BE2C (cell line): ENCODE measurements around the gene PLCB1.

Experiments used
- DNase-seq: peaks from one replicate; pipeline ENCODE4 v3.0.0-alpha.2; 2020
- H3K27me3 ChIP-seq: fragments of 250-450 bp; sonication (Bioruptor Pico); 2 replicates; pipeline ENCODE4 v1.5.1; 2020; ENCODE audit warnings: mild to moderate bottlenecking
- H3K36me3 ChIP-seq: fragments of 250-450 bp; sonication (Bioruptor Pico); 2 replicates; pipeline ENCODE4 v1.5.1; 2020; ENCODE audit warnings: mild to moderate bottlenecking
- H3K4me1 ChIP-seq: fragments of 250-450 bp; sonication (Bioruptor Pico); 2 replicates; pipeline ENCODE4 v1.5.1; 2020
- H3K4me3 ChIP-seq: 2 replicates; pipeline ENCODE4 v1.5.1; 2011; ENCODE audit warnings: low read depth, low read length
- H3K9me3 ChIP-seq: fragments of 250-450 bp; sonication (Bioruptor Pico); 2 replicates; pipeline ENCODE4 v1.5.1; 2020
- CTCF ChIP-seq: IDR thresholded peaks from 2 replicates; pipeline ENCODE4 v1.5.1; 2012; ENCODE audit warnings: mild to moderate bottlenecking, low read depth, low read length

The PLCB1 gene

GRCh38 chr20:8624046-8624445, 492.0 kb downstream of the PLCB1 start:
- Histone ChIP-seq H3K36me3 (no peaks in the 10 kb centered on the region), H3K27me3 (no peaks in the 10 kb centered on the region), H3K9me3 (no peaks in the 10 kb centered on the region), H3K4me3 (peak overlapping the region; percentile 3; the same call in 1 of the 2 replicates), H3K4me1 (peaks cover 50% of the 10 kb centered on the region)
- no peak for DNase-seq
- no peak for TF ChIP-seq CTCF

DNA sequence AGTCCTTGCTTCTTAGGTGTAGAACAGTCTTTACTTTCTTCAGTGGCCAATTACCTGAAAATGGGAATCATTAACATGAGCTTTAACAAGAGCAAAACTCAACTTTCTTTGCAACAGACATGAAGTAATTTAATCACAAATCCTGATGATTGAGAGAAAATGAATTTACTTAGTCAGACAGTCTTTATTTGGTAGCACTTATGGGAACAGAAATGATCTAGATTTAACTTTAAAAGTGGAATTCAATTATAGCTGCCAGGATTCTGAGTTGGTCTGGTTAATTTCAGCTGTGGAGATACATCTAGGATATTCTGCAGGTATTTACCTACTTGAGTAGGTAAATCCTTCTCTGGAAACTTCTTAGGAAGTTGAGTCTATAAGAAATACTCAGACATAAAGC, 492.6 kb downstream of the PLCB1 start:
- TF ChIP-seq CTCF, result no peak

DNA sequence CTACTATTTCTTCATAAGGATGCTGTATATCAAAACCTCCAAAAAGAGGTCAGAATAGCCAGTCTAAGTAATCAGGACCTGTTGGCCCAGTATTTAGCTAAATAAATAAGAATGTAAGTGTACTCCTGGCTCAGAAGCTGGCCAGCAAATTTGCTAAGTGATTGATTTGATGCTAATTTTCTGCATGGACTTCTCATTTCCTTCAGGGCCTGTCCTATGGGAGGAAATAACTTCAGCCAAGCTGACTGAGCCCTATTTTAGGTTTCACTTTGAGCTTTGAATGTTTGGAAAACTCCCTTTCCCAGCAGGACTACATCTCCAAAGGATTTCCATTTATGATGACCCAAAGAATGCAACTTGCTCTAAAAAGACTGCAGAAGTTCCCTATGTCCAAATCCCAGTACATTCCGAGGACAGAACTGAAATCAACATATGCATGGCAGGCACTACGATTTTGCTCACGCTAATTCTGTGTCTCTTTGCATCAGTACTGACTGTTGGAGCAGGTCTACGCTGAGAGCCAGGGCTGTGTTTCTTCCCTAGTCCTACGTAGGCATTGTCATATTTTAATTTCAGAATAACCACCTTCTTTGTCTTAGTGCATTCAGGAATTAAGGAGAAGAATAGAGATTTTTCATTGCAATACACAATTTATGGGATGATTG, 495.4 kb downstream of the PLCB1 start:
- Histone ChIP-seq H3K36me3 (no peaks in the 10 kb centered on the region), H3K9me3 (no peaks in the 10 kb centered on the region), H3K4me3 (peak overlapping the region; percentile 50), H3K27me3 (no peaks in the 10 kb centered on the region), H3K4me1 (peaks cover 48% of the 10 kb centered on the region)
- DNase-seq, result no peak
- no peak for TF ChIP-seq CTCF

More for the DNA sequence above, 492.6 kb downstream of the PLCB1 start:
- DNase-seq, result no peak
- Histone ChIP-seq H3K36me3 (no peaks in the 10 kb centered on the region), H3K27me3 (no peaks in the 10 kb centered on the region), H3K9me3 (no peaks in the 10 kb centered on the region), H3K4me1 (peaks cover 50% of the 10 kb centered on the region), H3K4me3 (no peak overlapping the region)

DNA sequence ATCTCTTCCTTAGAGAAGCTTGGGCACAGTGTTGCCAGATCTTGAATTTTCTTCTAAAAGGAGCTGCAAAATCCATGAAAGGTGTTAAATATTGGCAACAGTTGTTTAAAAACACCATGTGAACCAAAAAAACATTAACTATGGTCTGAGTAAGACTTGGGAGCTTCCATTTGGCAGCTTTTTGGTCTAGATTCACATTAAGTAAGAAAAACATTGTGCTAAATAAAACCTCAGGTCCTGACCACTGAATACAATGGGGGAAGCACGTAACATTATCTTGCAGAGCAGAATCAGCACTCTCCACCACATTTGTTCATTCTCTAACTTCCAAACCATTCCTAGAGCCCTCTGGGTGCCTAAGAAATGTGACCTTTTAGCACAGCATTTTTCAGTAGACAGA, 499.2 kb downstream of the PLCB1 start:
- Histone ChIP-seq H3K27me3 (no peaks in the 10 kb centered on the region), H3K4me3 (no peak overlapping the region), H3K36me3 (no peaks in the 10 kb centered on the region), H3K4me1 (peaks cover 41% of the 10 kb centered on the region), H3K9me3 (no peaks in the 10 kb centered on the region)
- TF ChIP-seq CTCF, result no peak
- no peak for DNase-seq

DNA sequence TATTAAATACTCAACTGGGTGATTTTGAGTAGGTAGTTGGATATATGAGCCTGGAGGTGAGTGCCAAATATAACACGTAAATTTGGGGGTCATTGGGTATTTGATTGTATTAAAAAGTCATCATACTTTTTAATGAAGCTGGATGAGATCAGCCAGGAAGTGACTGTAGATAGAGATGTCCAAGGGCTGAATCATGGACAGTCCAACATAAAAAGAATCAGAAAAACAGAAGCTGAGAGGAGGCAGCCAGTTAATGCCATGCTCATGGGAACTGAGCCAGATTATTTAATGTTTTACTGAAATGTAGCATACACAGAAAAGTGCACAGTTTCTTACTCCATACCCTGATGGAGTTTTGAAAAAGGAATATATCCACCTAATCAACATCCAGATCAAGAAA, 501.3 kb downstream of the PLCB1 start:
- no peaks in the 10 kb centered on the region for H3K36me3 ChIP-seq
- DNase-seq, result no peak
- TF ChIP-seq CTCF, result no peak
- H3K27me3 ChIP-seq, result no peaks in the 10 kb centered on the region
- H3K4me3 ChIP-seq, result no peak overlapping the region
- H3K4me1 ChIP-seq, result peaks cover 32% of the 10 kb centered on the region
- no peaks in the 10 kb centered on the region for H3K9me3 ChIP-seq

GRCh38 chr20:8635048-8635572, 503.0 kb downstream of the PLCB1 start:
- Histone ChIP-seq H3K27me3 (no peaks in the 10 kb centered on the region), H3K9me3 (no peaks in the 10 kb centered on the region), H3K4me1 (peaks cover 41% of the 10 kb centered on the region), H3K4me3 (no peak overlapping the region), H3K36me3 (no peaks in the 10 kb centered on the region)
- TF ChIP-seq CTCF, result no peak
- no peak for DNase-seq
